Heart right ventricle (tissue), 16 donors: ENCODE data around the gene DLX5. TPM values are rescaled to one million over a fixed set of nuclear protein-coding genes. Genes with fewer than 3 reads are reported as not detected.
A peak's percentile ranks its signal among the peaks of the same experiment; 100 is the strongest.
"Not testable (repeated sequence)": the region's sequence is repeated elsewhere in the genome, so short reads cannot be mapped to it uniquely, and the experiment has no call there.

Experiments
- ATAC-seq, 8 donors: fragments of 200-7000 bp; cut with Tn5 transposase; one replicate each; pipeline ENCODE4 v1.9.1; 2020; ENCODE audit warnings: mild to moderate bottlenecking in 8 of 8, moderate library complexity in 8 of 8, moderate number of reproducible peaks in 1 of 8
- DNase-seq, 2 donors: peaks; one replicate each; pipeline ENCODE4 v3.0.0-alpha.2; 2020
- H3K27ac ChIP-seq, 10 donors: fragments of 200-600 bp; sonication (generic) in 2 of 10; one replicate each; pipeline versions ENCODE4 v1.5.0 to v1.8.0; 2020 to 2022; ENCODE audit warnings: mild to moderate bottlenecking in 3 of 10
- H3K27me3 ChIP-seq, 7 donors: fragments of 200-600 bp; one replicate each; pipeline ENCODE4 v1.8.0; 2021 to 2022; ENCODE audit warnings: mild to moderate bottlenecking in 2 of 7
- H3K36me3 ChIP-seq, 9 donors: fragments of 200-600 bp; sonication (generic) in 1 of 9; one replicate each; pipeline versions ENCODE4 v1.5.0 to v1.8.0; 2020 to 2022; ENCODE audit warnings: mild to moderate bottlenecking in 2 of 9
- H3K4me1 ChIP-seq, 9 donors: fragments of 200-600 bp; sonication (generic) in 1 of 9; one replicate each; pipeline versions ENCODE4 v1.5.0 to v1.8.0; 2020 to 2022; ENCODE audit warnings: mild to moderate bottlenecking in 4 of 9
- H3K4me3 ChIP-seq, 10 donors: fragments of 200-600 bp; sonication (generic) in 2 of 10; one replicate each; pipeline versions ENCODE4 v1.5.0 to v1.8.0; 2020 to 2022; ENCODE audit warnings: mild to moderate bottlenecking in 7 of 10, moderate library complexity in 2 of 10
- H3K9me3 ChIP-seq, 11 donors: fragments of 200-600 bp in 10 of 11; sonication (generic) in 2 of 11; one replicate each; pipeline versions ENCODE4 v1.5.0 to v1.8.0; 2013 to 2022; ENCODE audit warnings: mild to moderate bottlenecking in 2 of 11, control low read depth in 1 of 11, moderate library complexity in 1 of 11
- WGBS, 2 donors: extraction: QIAGEN DNeasy Blood & Tissue Kit; methylation state at CpG; one replicate each; pipeline ENCODE4 v1.1.7; 2013; ENCODE audit warnings: inconsistent platforms in 1 of 2; 5-methylcytosine and 5-hydroxymethylcytosine counted together
- intact Hi-C, 10 donors: fragments of 100-400 bp; cut with DNase I; formaldehyde crosslinking; loops; one replicate each; pipeline versions ENCODE4 v1.11.1 to v1.14.2; 2022
- polyA plus RNA-seq, 2 donors: library from polyadenylated mRNA; stranded (reverse); fragments of 200-250 nt; gene quantifications; one replicate each; pipeline ENCODE4 v1.2.3, GENCODE V29; 2013
- total RNA-seq, 10 donors: library from RNA; stranded (reverse); fragmentation: NEBNext Ultra II Directional in 3 of 10; extraction: Animal tissue kit (Norgen Biotek cat#: 25700) in 3 of 10; gene quantifications; one replicate each; pipeline versions ENCODE4 v1.2.1 to v1.2.4, GENCODE V29; 2021 to 2023
- TF ChIP-seq, protein P1 (sequence below), 9 donors: fragments of 200-600 bp; sonication (generic) in 2 of 9; IDR thresholded peaks; one replicate each; pipeline versions ENCODE4 v1.5.0 to v1.8.0; 2021 to 2022; ENCODE audit warnings: antibody characterized with exemption in 9 of 9, mild to moderate bottlenecking in 5 of 9, moderate library complexity in 1 of 9
- donor health status: Arrhythmogenic right ventricular cardiomyopathy.
- donor health status: ischemic (EF 13 %, LVEDD 7.1; RV severe dilation, severe dysfunction).
- donor health status: healthy with polysubstance abuse.
- donor health status: DM: no; HTN: yes; CAD: no.
- donor health status: DM: no; HTN: no; CAD: no.
- donor health status: ischemic (EF 25% LVEDD 6.9; RV normal size, moderate dysfunction).
- donor health status: ischemic (EF 25% LVEDD 5.7; RV mildly dilated, moderate dysfunction).
- donor health status: healthy.
- donor health status: DM: yes; HTN: yes; CAD: no.
- donor health status: Ischemic cardiomyopathy.
- donor health status: ischemic (EF 35%, LVEDD 5.7; RV mildly dilated, moderate dysfunction).
- donor health status: nonischemic (EF 11% LVEDD 7.7; RV severe dilation, severe dysfunction).
- donor health status: DM: yes; HTN: yes; CAD: no.
- donor health status: PGD.
- donor health status: ischemic (EF 29% LVEDD 5.4; RV normal size, mild dysfunction).
- donor health status: nonischemic (EF 23%, LVEDD 6.1; RV moderate dilation, normal function).

Gene DLX5
- total and polyA plus RNA-seq, 12 donors, result 0.09 TPM; not detected in 11

DNA sequence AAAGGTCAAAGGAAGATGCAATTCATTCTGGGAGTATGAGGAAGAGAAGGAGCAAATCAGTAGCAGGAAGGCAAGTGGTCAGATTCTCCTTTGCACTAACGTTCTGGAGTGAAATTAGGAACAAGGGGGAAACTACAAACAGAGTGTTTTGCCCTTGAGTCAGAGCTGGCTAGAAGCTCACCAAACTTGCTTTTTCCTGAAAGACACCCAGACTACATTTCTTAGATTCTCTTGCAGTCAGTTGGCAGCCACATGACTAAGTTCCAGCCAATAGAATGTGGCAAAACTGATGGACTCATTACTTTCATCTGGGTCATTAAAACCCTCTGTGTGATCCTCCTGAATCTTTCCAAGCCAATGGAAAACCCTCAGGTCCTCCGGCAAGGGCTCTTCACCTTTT is 18.6 kb upstream of the DLX5 start:
- peaks cover 0 to 69% (median 35%) of the 10 kb centered on the region in 7 donors for H3K27me3 ChIP-seq
- no peak overlapping the region for H3K27ac ChIP-seq
- no peaks in the 10 kb centered on the region for H3K36me3 ChIP-seq
- intact Hi-C loops, result no loop called here
- TF ChIP-seq, protein P1, sequence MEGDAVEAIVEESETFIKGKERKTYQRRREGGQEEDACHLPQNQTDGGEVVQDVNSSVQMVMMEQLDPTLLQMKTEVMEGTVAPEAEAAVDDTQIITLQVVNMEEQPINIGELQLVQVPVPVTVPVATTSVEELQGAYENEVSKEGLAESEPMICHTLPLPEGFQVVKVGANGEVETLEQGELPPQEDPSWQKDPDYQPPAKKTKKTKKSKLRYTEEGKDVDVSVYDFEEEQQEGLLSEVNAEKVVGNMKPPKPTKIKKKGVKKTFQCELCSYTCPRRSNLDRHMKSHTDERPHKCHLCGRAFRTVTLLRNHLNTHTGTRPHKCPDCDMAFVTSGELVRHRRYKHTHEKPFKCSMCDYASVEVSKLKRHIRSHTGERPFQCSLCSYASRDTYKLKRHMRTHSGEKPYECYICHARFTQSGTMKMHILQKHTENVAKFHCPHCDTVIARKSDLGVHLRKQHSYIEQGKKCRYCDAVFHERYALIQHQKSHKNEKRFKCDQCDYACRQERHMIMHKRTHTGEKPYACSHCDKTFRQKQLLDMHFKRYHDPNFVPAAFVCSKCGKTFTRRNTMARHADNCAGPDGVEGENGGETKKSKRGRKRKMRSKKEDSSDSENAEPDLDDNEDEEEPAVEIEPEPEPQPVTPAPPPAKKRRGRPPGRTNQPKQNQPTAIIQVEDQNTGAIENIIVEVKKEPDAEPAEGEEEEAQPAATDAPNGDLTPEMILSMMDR (IDR thresholded peaks at IDR 0.05), result no peak
- H3K9me3 ChIP-seq, result no peaks in the 10 kb centered on the region
- ATAC-seq (no peak), DNase-seq (no peak)
- H3K4me3 ChIP-seq, result no peak overlapping the region
- H3K4me1 ChIP-seq, result no peaks in the 10 kb centered on the region
- 59 to 70% methylated on average over 2 of the region's 2 CpGs for WGBS, 2 donors

DNA sequence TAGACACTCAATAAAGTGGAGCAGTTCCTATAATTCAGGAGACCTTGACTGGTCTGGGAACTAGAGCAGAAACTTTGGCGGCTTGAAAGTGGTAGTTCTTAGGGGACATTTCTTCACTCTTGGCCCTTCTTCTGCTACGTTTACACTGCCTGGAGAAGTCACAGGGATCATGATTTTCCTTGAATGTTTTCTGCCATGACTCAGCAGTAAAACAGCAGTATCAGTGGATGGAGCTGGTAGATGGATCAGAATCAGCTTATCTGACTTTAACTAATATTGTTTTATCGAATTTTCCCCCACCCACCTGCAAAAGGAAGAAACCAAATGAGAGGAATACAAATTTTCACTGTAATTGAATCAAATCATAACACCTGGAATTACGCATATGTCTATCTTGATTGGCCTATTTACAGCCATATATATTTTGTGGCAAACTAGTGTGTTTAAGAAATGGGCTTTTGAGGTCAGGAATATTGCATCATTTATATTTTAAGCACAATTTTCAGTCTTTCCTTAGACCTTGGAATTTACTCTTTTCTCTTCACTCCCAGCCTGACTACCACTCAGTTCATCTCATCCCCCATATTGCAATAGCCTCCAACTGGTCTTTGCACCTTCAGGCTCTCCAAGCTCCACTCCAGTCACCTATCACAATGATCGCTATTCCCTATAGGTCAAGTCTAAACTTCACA is 14.9 kb upstream of the DLX5 start:
- intact Hi-C loops, result loop anchor here in 1 of 10 donors (10.0 kb wide), 1 partner anchor 95 kb away; no protein-coding TSS in a partner anchor
- no peak for DNase-seq
- Histone ChIP-seq H3K36me3 (no peaks in the 10 kb centered on the region), H3K9me3 (no peaks in the 10 kb centered on the region), H3K4me1 (no peaks in the 10 kb centered on the region), H3K4me3 (no peak overlapping the region), H3K27ac (no peak overlapping the region), H3K27me3 (peaks cover 0 to 67% (median 40%) of the 10 kb centered on the region in 7 donors)
- no peak for ATAC-seq
- WGBS, 2 donors, result 71 to 78% methylated on average over 5 of the region's 5 CpGs
- TF ChIP-seq, protein P1 (IDR thresholded peaks at IDR 0.05), result no peak

DNA sequence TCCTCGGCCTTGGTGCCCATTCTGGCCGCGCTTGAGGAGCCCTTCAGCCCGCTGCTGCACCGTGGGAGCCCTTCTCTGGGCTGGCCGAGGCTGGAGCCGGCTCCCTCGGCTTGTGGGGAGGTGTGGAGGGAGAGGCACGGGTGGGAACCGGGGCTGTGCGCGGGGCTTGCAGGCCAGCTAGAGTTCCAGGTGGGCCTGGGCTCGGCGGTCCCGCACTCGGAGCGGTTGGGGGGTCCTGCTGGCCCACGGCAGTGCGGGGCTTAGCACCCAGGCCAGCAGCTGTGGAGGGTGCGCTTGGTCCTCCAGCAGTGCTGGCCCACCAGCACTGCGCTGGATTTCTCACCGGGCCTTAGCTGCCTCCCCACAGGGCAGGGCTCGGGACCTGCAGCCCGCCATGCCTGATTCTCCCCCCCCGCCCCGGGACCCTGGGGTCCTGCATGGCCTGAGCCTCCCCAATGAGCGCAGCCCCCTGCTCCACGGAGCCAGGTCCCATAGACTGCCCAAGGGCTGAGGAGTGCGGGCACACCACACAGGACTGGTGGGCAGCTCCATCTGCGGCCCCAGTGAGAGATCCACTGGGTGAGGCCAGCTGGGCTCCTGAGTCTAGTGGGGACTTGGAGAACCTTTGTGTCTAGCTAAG is 9.7 kb upstream of the DLX5 start:
- H3K9me3 ChIP-seq, DNase-seq, H3K4me1 ChIP-seq, H3K27ac ChIP-seq, H3K4me3 ChIP-seq, H3K36me3 ChIP-seq, ATAC-seq: not testable (repeated sequence)
- 93 to 94% methylated on average over 22 to 30 of the region's 30 CpGs for WGBS, 2 donors
- intact Hi-C loops, result loop anchor here in 1 of 10 donors (10.0 kb wide), 1 partner anchor 90 kb away; no protein-coding TSS in a partner anchor
- peaks cover 0 to 78% (median 45%) of the 10 kb centered on the region in 7 donors for H3K27me3 ChIP-seq

DNA sequence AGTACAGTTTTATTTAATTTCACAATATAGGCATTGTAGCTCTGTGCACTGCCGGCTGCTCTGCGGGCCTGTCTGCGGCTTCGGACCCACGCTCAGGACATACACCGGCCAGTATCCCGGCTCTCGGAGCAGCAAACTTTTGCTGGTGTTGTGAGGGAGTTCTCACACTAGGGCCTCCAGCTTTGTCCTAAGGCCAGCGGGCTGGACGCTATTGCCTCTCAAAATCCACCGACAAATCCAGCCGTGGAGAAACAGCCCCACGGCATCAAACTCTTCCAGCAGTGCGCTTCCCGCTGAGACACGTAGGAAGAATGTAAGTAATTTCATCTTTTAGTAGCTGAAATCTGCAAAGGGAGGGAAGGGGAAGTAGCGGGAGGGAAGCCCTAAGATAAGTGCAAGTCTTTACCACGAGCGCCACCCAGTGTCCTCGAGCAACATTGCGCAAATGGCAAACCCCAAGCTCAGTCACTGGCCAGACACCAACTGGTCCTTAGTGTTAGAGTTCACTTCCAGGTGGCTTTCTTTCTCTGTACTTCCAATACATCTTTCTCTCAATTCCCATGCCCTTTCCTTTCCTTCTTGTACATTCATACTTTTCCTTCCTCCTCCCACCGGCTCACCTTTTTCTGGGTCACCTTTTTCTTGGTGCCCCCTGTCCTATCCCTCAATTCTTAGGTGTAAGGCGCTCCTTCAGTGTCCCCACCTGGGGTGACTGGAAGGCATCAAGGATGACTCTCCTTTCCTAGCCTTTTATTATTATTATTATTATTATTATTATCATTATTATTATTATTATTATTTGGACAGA is 3.0 kb upstream of the DLX5 start:
- intact Hi-C loops, result loop anchor here (1.0 to 10.0 kb wide), 12 partner anchors 610 to 1115 kb away; no protein-coding TSS in a partner anchor
- TF ChIP-seq, protein P1 (IDR thresholded peaks at IDR 0.05), result peak; percentile 44 to 94 (median 88)
- ATAC-seq (peak; percentile 77 to 91 (median 86)), DNase-seq (peak; percentile 70 to 73)
- H3K27me3 ChIP-seq, result peaks cover 9 to 99% (median 91%) of the 10 kb centered on the region in 7 donors
- H3K36me3 ChIP-seq, result no peaks in the 10 kb centered on the region
- peak overlapping the region in 9 of 10 donors; percentile 24 to 61 (median 47) for H3K4me3 ChIP-seq
- H3K9me3 ChIP-seq, result no peaks in the 10 kb centered on the region
- H3K27ac ChIP-seq, result no peak overlapping the region
- peaks cover 0 to 42% (median 25%) of the 10 kb centered on the region in 9 donors for H3K4me1 ChIP-seq
- WGBS, 2 donors, result 5% methylated on average over 23 of the region's 23 CpGs
